Measurements from ENCODE around the gene AUTS2.

Gene AUTS2

GRCh38 chr7:69714886-69715576, 116.8 kb downstream of the AUTS2 start:
- DNase-seq (ENCODE audit: low read depth in 2 of 2, low spot score in 1 of 2): no peak

- DNase-seq (ENCODE audit: low read depth in 2 of 2, low spot score in 1 of 2): no peak
These were observed 118.9 kb downstream of the AUTS2 start for GRCh38 chr7:69717221-69717620.

- no peak for DNase-seq (ENCODE audit: low read depth in 2 of 2, low spot score in 1 of 2)
These were observed 121.4 kb downstream of the AUTS2 start for GRCh38 chr7:69719717-69720116.

- DNase-seq (ENCODE audit: low read depth in 2 of 2, low spot score in 1 of 2): no peak
These were observed 124.6 kb downstream of the AUTS2 start for GRCh38 chr7:69722843-69723242.

- no peak for DNase-seq (ENCODE audit: low read depth in 2 of 2, low spot score in 1 of 2)
These were observed 125.4 kb downstream of the AUTS2 start for GRCh38 chr7:69723663-69724062.

- no peak for DNase-seq (ENCODE audit: low read depth in 2 of 2, low spot score in 1 of 2)
These were observed 130.0 kb downstream of the AUTS2 start for GRCh38 chr7:69728304-69728703.

- no peak for DNase-seq (ENCODE audit: low read depth in 2 of 2, low spot score in 1 of 2)
These were observed 133.9 kb downstream of the AUTS2 start for GRCh38 chr7:69732203-69732602.

- DNase-seq (ENCODE audit: low read depth in 2 of 2, low spot score in 1 of 2): no peak
These were observed 137.3 kb downstream of the AUTS2 start for GRCh38 chr7:69735582-69735981.

GRCh38 chr7:69736126-69736810, 138.0 kb downstream of the AUTS2 start:
- no peak for DNase-seq (ENCODE audit: low read depth in 2 of 2, low spot score in 1 of 2)

GRCh38 chr7:69738396-69738951, 140.2 kb downstream of the AUTS2 start:
- no peak for DNase-seq (ENCODE audit: low read depth in 2 of 2, low spot score in 1 of 2)

GRCh38 chr7:69739190-69739589, 140.9 kb downstream of the AUTS2 start:
- DNase-seq (ENCODE audit: low read depth in 2 of 2, low spot score in 1 of 2): no peak

- no peak for DNase-seq (ENCODE audit: low read depth in 2 of 2, low spot score in 1 of 2)
These were observed 141.7 kb downstream of the AUTS2 start for GRCh38 chr7:69739931-69740431.

- no peak for DNase-seq (ENCODE audit: low read depth in 2 of 2, low spot score in 1 of 2)
These were observed 144.0 kb downstream of the AUTS2 start for GRCh38 chr7:69742237-69742636.

- no peak for DNase-seq (ENCODE audit: low read depth in 2 of 2, low spot score in 1 of 2)
These were observed 145.2 kb downstream of the AUTS2 start for GRCh38 chr7:69743436-69743835.

- DNase-seq (ENCODE audit: low read depth in 2 of 2, low spot score in 1 of 2): no peak
These were observed 145.8 kb downstream of the AUTS2 start for GRCh38 chr7:69744026-69744425.

GRCh38 chr7:69746383-69746782, 148.1 kb downstream of the AUTS2 start:
- no peak for DNase-seq (ENCODE audit: low read depth in 2 of 2, low spot score in 1 of 2)

- DNase-seq (ENCODE audit: low read depth in 2 of 2, low spot score in 1 of 2): no peak
These were observed 148.9 kb downstream of the AUTS2 start for GRCh38 chr7:69747144-69747543.

GRCh38 chr7:69748530-69748929, 150.3 kb downstream of the AUTS2 start:
- DNase-seq (ENCODE audit: low read depth in 2 of 2, low spot score in 1 of 2): no peak

- no peak for DNase-seq (ENCODE audit: low read depth in 2 of 2, low spot score in 1 of 2)
These were observed 151.2 kb downstream of the AUTS2 start for GRCh38 chr7:69749372-69749979.

- no peak for DNase-seq (ENCODE audit: low read depth in 2 of 2, low spot score in 1 of 2)
These were observed 151.7 kb downstream of the AUTS2 start for GRCh38 chr7:69749994-69750393.

- DNase-seq (ENCODE audit: low read depth in 2 of 2, low spot score in 1 of 2): no peak
These were observed 152.8 kb downstream of the AUTS2 start for GRCh38 chr7:69751026-69751425.

- no peak for DNase-seq (ENCODE audit: low read depth in 2 of 2, low spot score in 1 of 2)
These were observed 155.7 kb downstream of the AUTS2 start for GRCh38 chr7:69753981-69754380.

Measured in stimulated activated CD8-positive, alpha-beta memory T cell treated with anti-CD3 and anti-CD28 coated beads, Interleukin-4, amount 100 ng/mL, for 1 hour (primary cell).